Measurements from ENCODE around the gene NOS1AP. TPM values are rescaled to one million over a fixed set of nuclear protein-coding genes. Genes with fewer than 3 reads are reported as not detected.

Gene NOS1AP
- total RNA-seq, 1 experiment from 2014 or later = 14.7 TPM

- no peak for TF ChIP-seq NR1H2 (CRISPR knock-in tag; IDR thresholded peaks at IDR 0.05)
- no peak for TF ChIP-seq KAT7 (CRISPR knock-in tag; IDR thresholded peaks at IDR 0.05; ENCODE audit: borderline replicate concordance)
- TF ChIP-seq NFYB (CRISPR knock-in tag; conservative IDR thresholded peaks at IDR 0.05; ENCODE audit: low read depth) = no peak
- TF ChIP-seq TCF7 (CRISPR knock-in tag; IDR thresholded peaks at IDR 0.05; ENCODE audit: low read depth) = no peak
- no peak for TF ChIP-seq ATF6 (CRISPR knock-in tag; IDR thresholded peaks at IDR 0.05)
- TF ChIP-seq MAX (CRISPR knock-in tag; IDR thresholded peaks at IDR 0.05) = peak; percentile 63
- TF ChIP-seq ZNF281 (CRISPR knock-in tag; IDR thresholded peaks at IDR 0.05) = 0 out of 2 replicates have a peak, but pooled peaks have one; percentile 16
- TF ChIP-seq JUN (CRISPR knock-in tag; IDR thresholded peaks at IDR 0.05) = no peak
- TF ChIP-seq ZNF396 (CRISPR knock-in tag; IDR thresholded peaks at IDR 0.05; ENCODE audit: borderline replicate concordance) = no peak
- TF ChIP-seq ATF1 (CRISPR knock-in tag; IDR thresholded peaks at IDR 0.05) = no peak
- no peak for TF ChIP-seq ZNF219 (CRISPR knock-in tag; IDR thresholded peaks at IDR 0.05; ENCODE audit: borderline replicate concordance)
- peak; percentile 8; the same call in 1 of the 2 replicates for TF ChIP-seq USF2 (CRISPR knock-in tag; IDR thresholded peaks at IDR 0.05)
- TF ChIP-seq ZNF671 (CRISPR knock-in tag; IDR thresholded peaks at IDR 0.05) = 0 out of 2 replicates have a peak, but pooled peaks have one; percentile 11
- no peak for TF ChIP-seq MLX (CRISPR knock-in tag; IDR thresholded peaks at IDR 0.05)
- no peak for TF ChIP-seq GTF2I (CRISPR knock-in tag; conservative IDR thresholded peaks at IDR 0.05)
- TF ChIP-seq FOXP4 (CRISPR knock-in tag; IDR thresholded peaks at IDR 0.05) = peak; percentile 67; the same call in 1 of the 2 replicates
- TF ChIP-seq GABPB1 (CRISPR knock-in tag; IDR thresholded peaks at IDR 0.05) = peak; percentile 99
- TF ChIP-seq ZNF121 (CRISPR knock-in tag; IDR thresholded peaks at IDR 0.05) = no peak
Observed at GRCh38 chr1:162144853-162145252, 75.4 kb downstream of the NOS1AP start (continued).

Measured in WTC11 (cell line).